B cell (primary cell): Measurements from ENCODE around the gene CADM1.

Source experiments
- CTCF ChIP-seq: fragments of 200-600 bp; IDR thresholded peaks from one replicate; pipeline ENCODE4 v1.8.0; 2022; ENCODE audit warnings: antibody characterized with exemption, mild to moderate bottlenecking
- EZH2 ChIP-seq: IDR thresholded peaks from 2 replicates; pipeline ENCODE4 v1.6.1; 2012; ENCODE audit warnings: borderline replicate concordance, low read depth, mild to moderate bottlenecking, moderate library complexity, low read length; ENCODE audit not compliant: insufficient read depth, poor library complexity, severe bottlenecking

- TF ChIP-seq EZH2 (no peak), CTCF (no peak)
These were observed 48.0 kb upstream of the CADM1 start for GRCh38 chr11:115552151-115552772.
